Choroid plexus epithelial cell (primary cell): Measurements from ENCODE around the gene DNAJB14.

ENCODE experiments used
- DNase-seq: peaks from one replicate; pipeline ENCODE4 v3.0.0-alpha.2; 2010; ENCODE audit warnings: low read depth
- H3K4me3 ChIP-seq: 2 replicates; pipeline ENCODE4 v1.5.1; 2011; ENCODE audit warnings: low read depth, mild to moderate bottlenecking, control low read depth, low read length, moderate library complexity
- CTCF ChIP-seq: conservative IDR thresholded peaks from 2 replicates; pipeline ENCODE4 v1.5.1; 2011; ENCODE audit warnings: low read depth, mild to moderate bottlenecking, control low read depth, inconsistent platforms, low read length, moderate library complexity

DNAJB14 gene

GRCh38 chr4:99971453-99972111, 25.2 kb upstream of the DNAJB14 start:
- no peak overlapping the region for H3K4me3 ChIP-seq
- TF ChIP-seq CTCF, result no peak
- no peak for DNase-seq

GRCh38 chr4:99968330-99968729, 21.9 kb upstream of the DNAJB14 start:
- H3K4me3 ChIP-seq, result no peak overlapping the region
- no peak for TF ChIP-seq CTCF
- peak; percentile 81 for DNase-seq

- no peak overlapping the region for H3K4me3 ChIP-seq
- no peak for TF ChIP-seq CTCF
- peak; percentile 54 for DNase-seq
Measured at GRCh38 chr4:99966692-99967091, 20.3 kb upstream of the DNAJB14 start.

- no peak overlapping the region for H3K4me3 ChIP-seq
- TF ChIP-seq CTCF, result no peak
- peak; percentile 13 for DNase-seq
Measured at GRCh38 chr4:99965674-99966350, 19.4 kb upstream of the DNAJB14 start.

DNA sequence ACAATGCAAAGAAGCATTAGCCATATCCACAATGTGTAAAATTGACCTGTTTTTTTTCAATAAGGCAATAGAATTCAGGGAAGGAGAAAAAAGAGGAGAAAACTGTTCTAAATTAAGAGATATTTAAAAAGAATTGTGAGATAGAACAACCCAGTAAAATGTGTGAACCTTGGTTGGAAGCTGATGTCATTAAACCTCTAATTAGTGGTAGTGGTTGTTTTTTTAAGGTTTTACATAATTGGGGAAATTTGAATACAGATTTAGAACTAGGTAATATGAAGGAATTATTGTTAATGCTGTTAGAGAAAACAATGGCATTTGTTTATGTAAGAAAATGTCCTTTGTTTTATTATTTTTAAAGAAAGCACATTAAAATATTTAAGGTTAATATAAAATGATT, 18.8 kb upstream of the DNAJB14 start:
- no peak overlapping the region for H3K4me3 ChIP-seq
- DNase-seq, result no peak
- no peak for TF ChIP-seq CTCF

DNA sequence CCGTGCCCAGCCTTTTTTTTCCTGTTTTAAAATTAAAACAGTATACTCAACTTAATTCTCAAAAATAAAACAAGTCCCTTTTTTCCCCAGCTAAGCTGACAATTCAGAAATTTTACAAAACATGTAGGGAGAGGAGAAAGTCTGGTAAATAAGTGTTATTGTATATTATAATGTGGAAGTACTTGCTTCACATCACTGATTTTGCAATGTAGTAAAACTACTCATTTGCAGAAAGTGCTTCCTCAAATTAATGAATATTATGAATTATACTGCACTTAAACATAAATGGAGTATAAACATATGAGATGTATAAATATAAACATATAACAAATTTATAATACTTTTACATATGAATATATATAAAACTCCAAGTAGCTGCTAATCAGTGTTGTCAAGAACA, 15.3 kb upstream of the DNAJB14 start:
- DNase-seq, result no peak
- H3K4me3 ChIP-seq, result no peak overlapping the region

More for the DNA sequence above, 15.3 kb upstream of the DNAJB14 start:
- TF ChIP-seq CTCF, result no peak
